ENCODE measurements around the gene PRR18.
"Not testable (repeated sequence)": the region's sequence is repeated elsewhere in the genome, so short reads cannot be mapped to it uniquely, and the experiment has no call there.

Gene PRR18, protein sequence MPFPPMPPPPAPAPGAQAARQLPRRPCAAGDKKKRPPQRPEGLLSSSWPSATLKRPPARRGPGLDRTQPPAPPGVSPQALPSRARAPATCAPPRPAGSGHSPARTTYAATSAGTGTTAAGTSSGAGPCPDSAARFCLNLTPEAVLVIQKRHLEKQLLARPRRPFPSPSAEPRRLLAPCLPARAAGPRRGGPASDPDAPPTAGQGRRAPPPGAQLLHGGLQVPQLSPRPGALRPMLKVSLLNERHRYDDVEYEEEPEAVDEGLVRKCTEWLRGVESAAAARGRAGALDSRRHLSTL

DNA sequence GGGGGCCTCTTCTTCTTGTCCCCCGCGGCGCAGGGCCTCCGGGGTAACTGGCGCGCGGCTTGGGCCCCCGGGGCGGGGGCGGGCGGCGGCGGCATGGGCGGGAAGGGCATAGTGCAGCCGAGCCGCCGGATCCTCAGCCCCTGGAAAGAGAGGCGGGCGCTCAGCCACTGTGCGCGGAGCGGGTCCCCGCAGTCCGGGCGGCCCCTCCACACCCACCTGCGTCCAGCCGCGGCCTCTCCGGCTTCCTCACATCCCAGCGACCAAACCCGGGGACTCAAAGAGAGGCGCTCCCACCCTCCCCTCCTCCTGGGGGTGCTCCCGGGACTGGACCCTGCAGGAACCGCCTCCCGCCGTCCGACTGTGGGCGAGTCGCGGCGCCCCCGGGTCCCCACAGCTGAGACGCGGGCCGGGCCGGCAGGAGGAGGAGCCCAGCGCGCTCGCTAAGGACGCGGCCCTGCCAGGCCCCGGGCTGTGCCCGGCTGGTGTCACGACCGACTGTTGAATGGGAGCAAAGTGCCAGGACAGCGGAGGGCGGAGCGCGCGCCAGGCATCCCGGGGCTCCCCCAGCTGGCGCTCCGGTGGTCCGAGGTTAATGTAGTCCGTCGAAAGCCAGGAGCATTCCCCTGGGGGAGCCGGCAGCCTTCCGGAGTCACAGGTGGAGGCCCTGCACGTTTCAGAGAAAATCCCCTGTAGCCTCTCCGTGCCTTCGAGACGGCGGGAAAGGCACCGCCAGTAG lies at the start of gene PRR18:
Gene PRR18, minus strand, starts transcription at position 360 of the 736 bp plus-strand sequence. Its CDS starts 250 bp downstream, at position 110.
- no peak for DNase-seq (ENCODE audit: low spot score)

GRCh38 chr6:166355552-166355951 lies 47.4 kb upstream of the PRR18 start:
- no peak for DNase-seq (ENCODE audit: low spot score)

GRCh38 chr6:166354965-166355364 lies 46.8 kb upstream of the PRR18 start:
- DNase-seq (ENCODE audit: low spot score): no peak

GRCh38 chr6:166354143-166354542 lies 46.0 kb upstream of the PRR18 start:
- DNase-seq (ENCODE audit: low spot score): no peak

DNA sequence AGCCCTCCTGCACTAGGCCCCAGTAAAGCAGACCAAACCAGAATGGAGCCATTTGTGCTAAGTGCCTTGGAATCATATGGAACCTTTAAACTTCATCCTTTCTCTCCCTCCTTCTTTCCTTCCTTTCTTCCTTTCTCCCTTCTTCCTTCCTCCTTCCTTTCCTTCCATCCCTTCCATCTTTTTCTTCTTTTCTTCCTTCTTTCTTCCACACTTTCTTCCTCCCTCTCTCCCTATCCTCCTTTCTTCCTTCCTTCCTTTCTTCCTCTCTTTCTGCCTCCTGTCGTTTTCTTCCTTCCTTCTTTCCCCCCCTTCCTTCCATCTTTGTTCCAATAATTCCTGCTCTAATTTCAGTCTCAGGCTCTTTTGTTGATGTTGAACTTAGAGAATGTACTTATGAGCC lies 45.3 kb upstream of the PRR18 start:
- no peak for DNase-seq (ENCODE audit: low spot score)

GRCh38 chr6:166352923-166353322 lies 44.7 kb upstream of the PRR18 start:
- DNase-seq (ENCODE audit: low spot score): no peak

DNA sequence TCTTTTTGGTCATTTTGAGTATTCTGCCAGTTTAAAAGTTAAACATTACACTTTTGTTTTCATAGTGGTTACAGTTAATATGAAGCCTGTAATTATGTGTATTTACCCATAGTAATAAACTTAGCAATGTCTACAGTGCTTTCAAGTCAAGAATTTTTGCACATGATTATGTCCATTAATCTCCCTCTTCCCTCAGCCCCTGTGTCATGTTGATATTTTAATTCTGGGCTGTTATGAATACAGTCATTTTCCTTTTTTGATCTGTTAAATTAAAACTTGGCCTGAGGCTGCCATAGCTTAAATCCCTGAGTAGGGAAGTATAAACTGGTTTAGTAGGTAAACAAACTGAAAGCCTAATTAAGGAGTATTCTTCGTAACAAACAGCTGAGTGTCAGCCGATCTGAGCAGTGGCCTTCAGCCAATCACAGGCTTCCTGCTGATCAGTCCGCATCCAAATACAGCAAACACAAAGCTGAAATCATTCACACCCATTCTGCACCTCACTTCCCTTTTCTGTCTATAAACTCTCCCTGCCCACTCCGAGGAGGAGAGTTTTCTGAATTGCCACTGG lies 43.6 kb upstream of the PRR18 start:
- peak; percentile 31 for DNase-seq (ENCODE audit: low spot score)

- DNase-seq (ENCODE audit: low spot score): no peak
These were observed 40.2 kb upstream of the PRR18 start for GRCh38 chr6:166348305-166348949.

DNA sequence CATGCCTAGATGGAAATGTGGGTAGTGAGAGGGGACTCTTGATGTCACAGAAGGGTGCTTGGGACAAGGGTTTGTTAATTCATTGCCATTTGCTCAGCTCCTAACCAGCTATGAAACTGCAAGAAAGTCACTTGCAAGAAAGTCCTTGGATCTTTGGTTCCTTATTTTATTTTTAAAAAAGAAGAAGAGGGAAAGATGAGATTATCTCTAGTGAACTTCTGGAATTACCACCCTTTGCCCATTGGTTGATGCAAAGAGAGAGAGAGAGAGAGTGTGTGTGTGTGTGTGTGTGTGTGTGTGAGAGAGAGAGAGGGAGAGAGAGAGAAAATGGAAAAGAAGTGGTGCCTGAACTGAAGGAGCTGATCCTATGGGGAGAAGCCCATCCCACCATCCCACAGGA lies 38.8 kb upstream of the PRR18 start:
- no peak for DNase-seq (ENCODE audit: low spot score)

GRCh38 chr6:166346449-166346848 lies 38.3 kb upstream of the PRR18 start:
- DNase-seq (ENCODE audit: low spot score): no peak

DNA sequence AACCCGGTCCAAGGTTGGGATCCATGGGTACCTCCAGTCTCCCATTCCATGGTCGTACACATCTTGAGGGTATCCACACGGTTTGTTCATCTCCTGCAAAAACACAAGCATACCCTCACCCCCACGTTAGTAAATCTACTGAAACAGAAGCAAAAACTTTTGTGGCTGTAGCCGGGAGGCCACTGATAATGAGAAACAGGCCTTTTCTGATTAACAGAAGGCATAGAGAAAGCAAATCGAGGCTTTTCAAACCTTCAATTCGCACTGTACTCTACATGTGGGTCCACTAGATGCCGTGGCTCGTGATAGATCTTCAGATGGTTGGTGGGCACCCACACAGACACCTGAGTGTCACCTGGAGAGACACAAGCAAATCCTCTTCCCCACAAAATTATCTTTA lies 37.5 kb upstream of the PRR18 start:
- DNase-seq (ENCODE audit: low spot score): not testable (repeated sequence)

- not testable (repeated sequence) for DNase-seq (ENCODE audit: low spot score)
These were observed 36.7 kb upstream of the PRR18 start for GRCh38 chr6:166344921-166345320.

GRCh38 chr6:166344240-166344639 lies 36.0 kb upstream of the PRR18 start:
- no peak for DNase-seq (ENCODE audit: low spot score)

DNA sequence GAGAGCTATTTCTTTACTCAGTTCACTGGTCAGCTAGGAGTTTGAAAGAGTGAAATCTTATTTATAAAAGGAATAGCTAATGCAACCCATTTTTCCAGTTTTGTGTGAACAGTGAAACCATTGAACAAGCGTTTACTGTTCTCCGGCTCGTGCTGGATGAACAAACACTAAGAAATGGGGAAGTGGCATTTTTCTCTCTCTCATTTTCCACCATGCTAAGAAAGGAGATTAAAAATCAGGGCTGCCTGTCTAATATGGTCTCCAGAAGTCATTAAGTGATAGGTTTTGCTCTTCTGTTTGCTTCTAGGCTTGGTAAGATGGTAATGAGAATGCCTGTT lies 34.9 kb upstream of the PRR18 start:
- no peak for DNase-seq (ENCODE audit: low spot score)

GRCh38 chr6:166342349-166343149 lies 34.4 kb upstream of the PRR18 start, which contains the start of gene SFT2D1:
Gene SFT2D1, minus strand, starts transcription at chr6:166342545. Its CDS starts 64 bp downstream, at chr6:166342481.
- DNase-seq (ENCODE audit: low spot score): peak; percentile 96

GRCh38 chr6:166341977-166342348 lies 33.8 kb upstream of the PRR18 start:
- peak; percentile 53 for DNase-seq (ENCODE audit: low spot score)

GRCh38 chr6:166341464-166341863 lies 33.3 kb upstream of the PRR18 start:
- no peak for DNase-seq (ENCODE audit: low spot score)

- DNase-seq (ENCODE audit: low spot score): no peak
These were observed 30.7 kb upstream of the PRR18 start for GRCh38 chr6:166338854-166339253.

GRCh38 chr6:166336847-166337246 lies 28.7 kb upstream of the PRR18 start:
- DNase-seq (ENCODE audit: low spot score): no peak

- no peak for DNase-seq (ENCODE audit: low spot score)
These were observed 27.4 kb upstream of the PRR18 start for GRCh38 chr6:166335378-166336302.

DNA sequence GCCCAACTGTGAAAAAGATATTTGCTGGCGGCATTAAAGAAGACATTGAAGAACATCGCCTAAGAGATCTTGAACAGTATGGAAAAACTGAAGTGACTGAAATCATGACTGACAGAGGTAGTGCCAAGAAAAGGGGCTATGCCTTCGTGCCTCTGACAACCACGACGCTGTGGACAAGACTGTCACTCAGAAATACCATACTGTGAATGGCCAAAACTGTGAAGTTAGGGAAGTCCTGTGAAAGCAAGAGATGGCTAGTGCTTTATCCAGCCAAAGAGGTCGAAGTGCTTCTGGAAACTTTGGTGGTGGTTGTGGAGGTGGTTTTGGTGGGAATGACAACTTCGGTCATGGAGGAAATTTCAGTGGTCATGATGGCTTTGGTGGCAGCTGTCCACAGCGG lies 26.7 kb upstream of the PRR18 start:
- no peak for DNase-seq (ENCODE audit: low spot score)

Measured in GM03348 (cell line).